Measurements from ENCODE around the gene TUBB.

Gene TUBB

DNA sequence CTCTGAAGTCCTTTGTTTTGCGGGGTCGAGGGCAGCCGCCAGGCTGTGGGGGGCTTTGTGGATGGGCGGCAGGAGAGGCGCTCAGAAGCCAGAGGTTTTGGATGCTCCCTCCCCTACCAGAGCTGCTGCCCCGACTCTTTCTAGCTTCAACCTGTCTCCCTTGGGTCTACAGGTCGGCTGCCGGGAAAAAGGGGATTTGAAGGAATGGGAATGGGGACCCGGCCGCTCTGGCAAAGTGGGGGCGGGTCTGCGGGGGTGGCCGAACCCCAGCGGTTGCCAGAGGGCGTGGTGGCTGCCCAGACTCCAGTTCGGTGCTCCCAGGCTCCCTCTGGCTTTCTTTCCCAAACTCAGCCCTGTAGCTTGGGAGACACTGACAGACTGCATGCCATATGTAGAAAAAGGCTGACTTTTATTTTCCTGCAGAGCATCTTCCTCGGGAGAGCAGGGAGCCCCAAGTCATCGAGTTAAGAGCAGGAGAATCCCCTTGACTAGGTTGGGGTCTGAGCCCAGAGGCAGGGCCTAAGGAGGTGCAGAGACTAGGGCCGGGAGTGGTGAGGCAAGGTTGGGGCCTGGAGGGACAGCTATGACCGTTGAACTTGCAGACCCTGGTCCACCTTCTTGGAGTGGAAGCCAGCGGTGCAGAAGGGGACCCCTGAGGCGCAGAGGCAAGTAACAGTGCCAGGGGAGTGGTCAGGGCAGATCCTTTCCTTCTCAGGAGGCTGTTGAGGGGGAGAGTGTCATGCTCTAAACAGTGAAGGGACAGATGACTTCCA is 32.3 kb upstream of the TUBB start:
- Histone ChIP-seq H3K27me3 (ENCODE audit: insufficient read depth, low read depth, severe bottlenecking) (no peaks in the 10 kb centered on the region), H3K4me3 (ENCODE audit: low read depth, low read length) (peak overlapping the region; percentile 77), H3K27ac (peak overlapping the region; percentile 98), H3K36me3 (peaks cover 43% of the 10 kb centered on the region), H3K9me3 (ENCODE audit: severe bottlenecking) (no peaks in the 10 kb centered on the region)
- peak; percentile 45 for DNase-seq
- TF ChIP-seq, protein P1, sequence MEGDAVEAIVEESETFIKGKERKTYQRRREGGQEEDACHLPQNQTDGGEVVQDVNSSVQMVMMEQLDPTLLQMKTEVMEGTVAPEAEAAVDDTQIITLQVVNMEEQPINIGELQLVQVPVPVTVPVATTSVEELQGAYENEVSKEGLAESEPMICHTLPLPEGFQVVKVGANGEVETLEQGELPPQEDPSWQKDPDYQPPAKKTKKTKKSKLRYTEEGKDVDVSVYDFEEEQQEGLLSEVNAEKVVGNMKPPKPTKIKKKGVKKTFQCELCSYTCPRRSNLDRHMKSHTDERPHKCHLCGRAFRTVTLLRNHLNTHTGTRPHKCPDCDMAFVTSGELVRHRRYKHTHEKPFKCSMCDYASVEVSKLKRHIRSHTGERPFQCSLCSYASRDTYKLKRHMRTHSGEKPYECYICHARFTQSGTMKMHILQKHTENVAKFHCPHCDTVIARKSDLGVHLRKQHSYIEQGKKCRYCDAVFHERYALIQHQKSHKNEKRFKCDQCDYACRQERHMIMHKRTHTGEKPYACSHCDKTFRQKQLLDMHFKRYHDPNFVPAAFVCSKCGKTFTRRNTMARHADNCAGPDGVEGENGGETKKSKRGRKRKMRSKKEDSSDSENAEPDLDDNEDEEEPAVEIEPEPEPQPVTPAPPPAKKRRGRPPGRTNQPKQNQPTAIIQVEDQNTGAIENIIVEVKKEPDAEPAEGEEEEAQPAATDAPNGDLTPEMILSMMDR (IDR thresholded peaks at IDR 0.05; ENCODE audit: low read depth, low read length) = peak; percentile 22; the same call in 1 of the 2 replicates

- peak overlapping the region; percentile 98 for H3K27ac ChIP-seq
- no peaks in the 10 kb centered on the region for H3K27me3 ChIP-seq (ENCODE audit: insufficient read depth, low read depth, severe bottlenecking)
These were observed 31.6 kb upstream of the TUBB start for GRCh38 chr6:30688569-30688968.

GRCh38 chr6:30689022-30689865 is 30.9 kb upstream of the TUBB start:
- no peaks in the 10 kb centered on the region for H3K27me3 ChIP-seq (ENCODE audit: insufficient read depth, low read depth, severe bottlenecking)
- no peak for DNase-seq
- peak overlapping the region; percentile 98 for H3K27ac ChIP-seq
- TF ChIP-seq, protein P1 (IDR thresholded peaks at IDR 0.05; ENCODE audit: low read depth, low read length) = no peak
- H3K4me3 ChIP-seq (ENCODE audit: low read depth, low read length) = peak overlapping the region; percentile 91; the same call in 1 of the 2 replicates
- no peaks in the 10 kb centered on the region for H3K9me3 ChIP-seq (ENCODE audit: severe bottlenecking)
- H3K36me3 ChIP-seq = peaks cover 32% of the 10 kb centered on the region

More at GRCh38 chr6:30688569-30688968, 31.6 kb upstream of the TUBB start:
- H3K9me3 ChIP-seq (ENCODE audit: severe bottlenecking) = no peaks in the 10 kb centered on the region
- DNase-seq = no peak
- no peak overlapping the region; the same call in 1 of the 2 replicates for H3K4me3 ChIP-seq (ENCODE audit: low read depth, low read length)
- TF ChIP-seq, protein P1 (IDR thresholded peaks at IDR 0.05; ENCODE audit: low read depth, low read length) = no peak
- H3K36me3 ChIP-seq = peaks cover 36% of the 10 kb centered on the region

- peak overlapping the region; percentile 91 for H3K4me3 ChIP-seq (ENCODE audit: low read depth, low read length)
- H3K36me3 ChIP-seq = peaks cover 28% of the 10 kb centered on the region
- H3K27ac ChIP-seq = peak overlapping the region; percentile 91
- TF ChIP-seq, protein P1 (IDR thresholded peaks at IDR 0.05; ENCODE audit: low read depth, low read length) = no peak
- no peaks in the 10 kb centered on the region for H3K9me3 ChIP-seq (ENCODE audit: severe bottlenecking)
- no peak for DNase-seq
- H3K27me3 ChIP-seq (ENCODE audit: insufficient read depth, low read depth, severe bottlenecking) = no peaks in the 10 kb centered on the region
These were observed 30.2 kb upstream of the TUBB start for GRCh38 chr6:30689985-30690384.

DNA sequence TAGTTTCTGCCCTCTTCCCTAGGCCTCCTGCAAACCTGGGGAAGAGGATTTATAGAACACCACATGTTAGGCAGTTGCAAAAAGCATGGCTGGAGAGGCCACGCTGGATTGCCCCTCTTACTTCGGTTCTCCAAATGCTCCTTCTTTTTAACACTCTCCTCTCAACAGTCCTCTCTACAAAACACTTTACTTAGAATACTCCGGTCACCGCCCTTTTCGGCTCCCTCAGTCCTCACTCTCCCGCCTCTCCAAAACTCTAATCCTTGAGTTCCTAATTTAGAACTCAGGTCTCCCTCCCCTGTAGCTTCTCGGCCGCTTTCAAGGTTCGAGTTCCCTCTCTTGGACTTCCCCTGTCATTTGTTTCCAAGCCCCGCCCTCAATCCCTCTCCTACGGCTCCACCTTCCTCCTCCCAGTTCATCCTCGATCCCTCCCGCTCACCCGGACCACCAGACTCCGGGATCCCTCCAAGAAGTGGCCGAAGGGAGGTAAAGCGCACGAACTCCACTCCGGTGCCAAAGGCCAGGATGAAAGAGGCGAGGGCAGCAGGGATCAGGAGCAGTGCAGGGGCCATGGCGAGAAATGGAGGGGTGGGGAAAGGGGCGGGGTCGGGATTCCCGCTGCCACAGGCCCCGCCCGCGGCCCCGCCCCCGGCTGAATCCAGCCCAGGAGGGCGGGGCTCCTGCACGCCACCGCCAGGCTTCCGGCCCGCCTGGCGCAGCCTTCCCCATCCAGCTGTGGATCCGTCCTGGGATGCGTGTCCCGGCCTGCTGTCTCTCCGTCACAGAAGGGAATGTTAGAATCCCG is 29.5 kb upstream of the TUBB start, which contains the start of gene NRM:
Gene NRM (minus strand): TSS at position 582 of the 805 bp plus-strand sequence. CDS start 10 bp downstream, at position 572.
- H3K36me3 ChIP-seq = peaks cover 22% of the 10 kb centered on the region
- DNase-seq = peak; percentile 96
- TF ChIP-seq, protein P1 (IDR thresholded peaks at IDR 0.05; ENCODE audit: low read depth, low read length) = no peak

More for the DNA sequence above, 29.5 kb upstream of the TUBB start, which contains the start of gene NRM:
- Histone ChIP-seq H3K27ac (peak within 1 kb of the TSS; percentile 91), H3K4me3 (ENCODE audit: low read depth, low read length) (peak within 1 kb of the TSS; percentile 91), H3K27me3 (ENCODE audit: insufficient read depth, low read depth, severe bottlenecking) (no peaks in the 10 kb centered on the region), H3K9me3 (ENCODE audit: severe bottlenecking) (no peaks in the 10 kb centered on the region)
